ENCODE data around the gene ARRDC4.

The ARRDC4 gene, protein sequence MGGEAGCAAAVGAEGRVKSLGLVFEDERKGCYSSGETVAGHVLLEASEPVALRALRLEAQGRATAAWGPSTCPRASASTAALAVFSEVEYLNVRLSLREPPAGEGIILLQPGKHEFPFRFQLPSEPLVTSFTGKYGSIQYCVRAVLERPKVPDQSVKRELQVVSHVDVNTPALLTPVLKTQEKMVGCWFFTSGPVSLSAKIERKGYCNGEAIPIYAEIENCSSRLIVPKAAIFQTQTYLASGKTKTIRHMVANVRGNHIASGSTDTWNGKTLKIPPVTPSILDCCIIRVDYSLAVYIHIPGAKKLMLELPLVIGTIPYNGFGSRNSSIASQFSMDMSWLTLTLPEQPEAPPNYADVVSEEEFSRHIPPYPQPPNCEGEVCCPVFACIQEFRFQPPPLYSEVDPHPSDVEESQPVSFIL

DNA sequence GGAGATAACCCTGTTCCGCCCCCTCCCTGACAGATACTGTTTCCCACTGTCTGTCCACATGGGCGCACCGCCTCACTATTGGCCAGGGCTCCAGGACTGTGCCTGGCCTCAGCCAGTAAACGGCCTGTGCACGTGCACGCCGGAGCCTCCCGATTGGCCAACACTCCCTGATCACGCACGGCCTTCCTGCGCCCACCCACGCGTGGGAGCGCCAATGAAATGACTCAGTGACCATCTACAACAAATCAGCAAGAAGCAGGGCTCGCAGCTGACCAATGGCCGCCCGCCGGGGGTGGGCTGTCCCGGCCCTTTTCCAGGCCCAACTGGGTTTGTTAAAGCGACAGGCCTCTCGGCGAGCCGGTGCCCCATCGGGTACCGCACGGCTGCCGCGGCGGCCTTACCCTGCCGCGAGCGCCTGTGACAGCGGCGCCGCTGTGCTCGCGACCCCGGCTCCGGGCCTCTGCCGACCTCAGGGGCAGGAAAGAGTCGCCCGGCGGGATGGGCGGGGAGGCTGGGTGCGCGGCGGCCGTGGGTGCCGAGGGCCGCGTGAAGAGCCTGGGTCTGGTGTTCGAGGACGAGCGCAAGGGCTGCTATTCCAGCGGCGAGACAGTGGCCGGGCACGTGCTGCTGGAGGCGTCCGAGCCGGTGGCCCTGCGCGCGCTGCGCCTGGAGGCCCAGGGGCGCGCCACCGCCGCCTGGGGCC is at the start of gene ARRDC4:
Gene ARRDC4, plus strand, starts transcription at position 340 of the 703 bp plus-strand sequence. Its CDS starts 159 bp downstream, at position 499.
- in situ Hi-C loops (cut with MboI; ENCODE audit: low sequenced_read_pairs), result no loop called here

DNA sequence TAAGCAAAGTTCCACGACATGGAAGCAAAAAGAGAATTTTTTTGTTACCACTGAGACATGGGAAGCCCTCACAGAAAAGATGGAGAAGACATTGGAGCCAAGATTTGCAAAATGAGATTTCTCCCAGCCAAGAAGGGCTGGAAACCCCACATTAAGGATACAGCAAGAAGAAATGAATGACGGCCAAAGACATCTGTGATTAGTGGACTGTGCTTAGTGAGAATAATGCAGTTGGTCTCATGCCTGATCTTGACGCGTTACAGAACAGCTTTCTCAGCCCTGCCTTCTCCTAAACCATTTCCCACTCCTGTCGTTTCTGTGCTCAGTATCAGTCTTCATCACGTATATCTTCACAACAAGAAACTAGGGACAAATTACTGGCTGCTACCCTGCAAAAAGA is 45.8 kb upstream of the ARRDC4 start:
- in situ Hi-C loops (cut with MboI; ENCODE audit: low sequenced_read_pairs), result loop anchor here (25.0 kb wide), 1 partner anchor 173 kb away; no protein-coding TSS in a partner anchor

DNA sequence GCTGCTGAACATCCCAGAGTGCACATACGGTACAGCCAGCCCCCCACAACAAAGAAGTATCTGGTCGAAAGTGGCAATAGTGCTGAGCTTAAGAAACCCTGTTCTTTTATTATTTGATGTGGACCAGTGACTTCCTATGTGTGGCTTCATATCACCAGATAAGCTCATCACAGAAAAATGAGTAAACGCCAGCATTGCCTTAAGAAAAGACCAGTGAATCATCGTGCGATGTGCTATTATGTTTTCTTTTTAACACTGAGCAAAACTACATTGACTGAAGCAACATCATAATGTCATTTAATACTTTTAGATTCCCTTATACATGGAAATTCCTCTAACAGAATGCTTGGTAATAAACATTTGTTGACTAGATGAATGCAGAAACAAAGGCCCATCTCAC is 45.2 kb upstream of the ARRDC4 start:
- in situ Hi-C loops (cut with MboI; ENCODE audit: low sequenced_read_pairs), result loop anchor here (25.0 kb wide), 1 partner anchor 172 kb away; no protein-coding TSS in a partner anchor

DNA sequence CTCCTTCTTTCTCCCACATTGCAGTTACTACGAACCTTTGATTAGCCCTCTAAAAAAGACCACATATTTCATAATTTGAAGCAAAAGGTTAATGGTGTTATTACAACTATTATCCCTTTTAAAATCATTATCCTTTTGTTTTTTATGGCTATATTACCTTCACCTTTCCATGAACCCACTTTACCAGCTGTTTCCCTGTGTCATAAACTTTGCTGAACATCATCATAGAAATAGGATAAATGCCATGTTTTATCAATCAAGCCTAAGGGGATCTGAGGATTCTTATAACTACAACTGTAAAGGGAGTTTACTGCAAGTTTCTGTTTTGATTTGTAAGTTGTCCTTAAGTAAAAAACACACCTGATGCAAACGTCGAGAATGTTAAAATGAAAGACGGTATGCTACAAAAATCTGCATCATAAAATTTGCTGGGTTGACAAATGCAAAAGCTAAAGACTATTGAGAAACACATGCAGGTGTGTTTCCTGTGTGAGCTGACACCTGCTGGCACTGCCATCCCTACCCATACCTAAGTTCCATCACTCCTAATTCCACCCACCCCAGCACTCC is 39.1 kb upstream of the ARRDC4 start:
- in situ Hi-C loops (cut with MboI; ENCODE audit: low sequenced_read_pairs), result loop anchor here (25.0 kb wide), 1 partner anchor 166 kb away; no protein-coding TSS in a partner anchor

DNA sequence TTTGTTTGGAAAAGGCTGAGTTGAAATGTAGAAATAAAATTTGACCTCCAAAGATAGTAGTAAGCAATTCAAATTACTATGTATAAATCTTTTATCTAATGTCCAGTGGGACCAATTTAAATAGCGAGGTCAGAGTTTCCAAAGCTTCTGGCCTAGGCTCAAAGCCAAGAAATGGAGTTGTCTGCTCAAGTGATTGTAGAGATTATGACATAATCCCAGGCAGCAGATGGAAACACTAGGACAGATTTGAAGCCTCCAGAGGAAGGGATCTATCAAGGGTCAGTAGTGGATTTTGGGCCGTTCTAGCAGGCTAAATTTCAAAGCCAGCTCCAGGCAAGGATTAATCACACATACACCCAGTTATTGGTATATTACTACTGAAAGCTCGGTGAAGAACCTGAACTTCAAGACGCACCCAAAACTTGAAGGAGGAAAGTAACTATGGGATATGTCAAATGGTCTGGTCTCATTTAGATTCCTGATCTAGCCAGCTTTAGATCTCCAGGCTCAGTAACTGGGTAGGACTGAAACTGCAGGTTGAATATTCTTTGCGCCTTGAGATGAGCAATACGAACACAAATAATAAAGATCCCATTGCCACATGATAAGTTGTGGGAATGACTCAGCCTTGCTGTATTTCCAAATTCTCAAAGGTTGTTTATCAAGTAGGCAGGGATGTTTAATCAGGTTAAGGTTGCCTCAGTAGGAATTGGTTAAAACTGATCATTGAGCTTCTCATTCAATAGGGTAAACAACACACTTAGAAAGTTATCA is 30.9 kb upstream of the ARRDC4 start:
- in situ Hi-C loops (cut with MboI; ENCODE audit: low sequenced_read_pairs), result no loop called here

DNA sequence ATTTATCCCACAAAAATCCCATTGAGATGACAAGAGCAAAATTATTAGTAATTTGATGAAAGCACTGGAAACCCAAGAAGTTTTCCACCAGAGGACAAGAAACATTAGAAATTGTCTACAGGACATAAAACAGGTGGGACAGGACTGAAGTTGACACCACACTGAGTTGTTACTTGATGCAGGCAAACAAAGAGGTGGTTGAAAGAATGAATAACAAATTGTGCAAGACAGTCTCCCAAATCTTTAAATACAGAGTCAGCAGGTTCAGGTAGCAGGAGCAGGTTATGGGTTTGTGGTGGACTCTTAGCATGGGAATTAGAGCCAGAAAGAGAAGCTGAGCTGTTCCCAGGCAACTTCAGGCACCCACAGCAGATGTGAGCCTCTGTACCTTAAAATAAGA is 30.3 kb upstream of the ARRDC4 start:
- in situ Hi-C loops (cut with MboI; ENCODE audit: low sequenced_read_pairs), result no loop called here

DNA sequence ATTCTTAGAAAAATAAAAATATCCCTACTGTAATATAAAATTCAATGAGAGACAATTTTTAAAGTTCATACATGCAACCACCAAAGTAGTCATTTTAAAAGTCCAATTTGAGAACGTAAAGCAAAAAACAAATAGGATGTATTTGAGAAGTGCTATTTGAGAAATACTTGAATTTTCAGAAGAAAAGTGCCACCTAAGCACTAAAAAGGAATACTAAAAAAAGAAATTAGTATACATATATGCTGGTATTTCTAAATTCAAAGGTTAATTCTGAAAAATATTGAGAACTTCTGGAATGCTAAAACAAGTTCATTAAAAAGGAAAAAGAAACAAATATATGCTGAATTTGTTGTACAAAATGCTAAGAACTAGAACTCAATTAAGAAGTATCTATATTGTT is 29.2 kb upstream of the ARRDC4 start:
- in situ Hi-C loops (cut with MboI; ENCODE audit: low sequenced_read_pairs), result no loop called here

DNA sequence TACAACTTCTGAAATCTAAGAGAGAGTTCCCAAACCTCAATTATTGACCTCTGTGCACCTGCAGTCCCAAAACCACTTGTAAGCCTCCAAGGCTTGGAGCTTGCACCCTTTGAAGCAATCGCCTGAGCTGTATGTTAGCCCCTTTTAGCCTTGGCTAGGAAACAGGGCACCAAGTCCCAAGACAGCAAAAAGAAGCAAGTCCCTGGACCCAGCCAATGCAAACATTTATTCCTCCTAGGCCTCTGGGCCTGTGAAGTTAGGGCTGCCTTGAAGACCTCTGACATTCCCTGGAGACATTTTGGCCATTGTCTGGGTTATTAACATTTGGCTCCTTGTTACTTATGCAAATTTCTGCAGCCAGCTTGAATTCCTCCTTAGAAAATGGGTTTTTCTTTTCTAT is 26.9 kb upstream of the ARRDC4 start:
- in situ Hi-C loops (cut with MboI; ENCODE audit: low sequenced_read_pairs), result no loop called here

DNA sequence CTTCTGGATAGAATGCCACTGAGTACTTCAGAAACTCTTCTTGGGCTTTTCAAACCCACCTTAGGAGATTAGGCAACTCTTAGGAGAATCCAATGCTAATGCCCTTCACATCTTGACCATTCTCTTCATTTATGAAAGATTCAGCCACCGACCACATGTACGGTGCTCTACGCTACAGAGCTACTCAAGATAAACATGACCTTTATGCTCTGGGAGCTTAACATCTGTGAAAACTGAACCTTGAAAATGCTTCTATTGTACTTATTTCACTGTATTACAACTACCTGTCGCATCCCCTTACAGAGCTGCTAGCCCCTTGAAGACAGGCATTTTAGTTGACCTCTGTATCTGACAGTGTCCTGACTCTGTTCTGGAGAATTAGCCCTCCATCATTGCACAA is 19.5 kb upstream of the ARRDC4 start:
- in situ Hi-C loops (cut with MboI; ENCODE audit: low sequenced_read_pairs), result no loop called here

DNA sequence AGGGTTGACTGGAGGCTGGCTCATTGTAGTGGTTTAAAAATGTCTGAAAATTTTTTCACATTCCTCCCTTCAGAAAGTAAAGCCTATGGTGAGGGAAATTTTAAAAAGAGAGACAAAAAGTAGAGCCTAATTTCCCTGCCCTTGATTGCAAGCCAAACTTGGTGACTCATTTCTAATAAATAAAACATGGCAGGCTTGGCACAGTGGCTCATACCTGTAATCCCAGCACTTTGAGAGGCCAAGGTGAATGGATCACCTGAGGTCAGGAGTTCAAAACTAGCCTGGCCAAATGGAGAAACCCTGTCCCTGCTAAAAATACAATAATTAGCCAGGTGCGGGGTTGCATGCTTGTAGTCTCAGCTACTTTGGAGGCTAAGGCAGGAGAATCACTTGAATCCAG is 18.9 kb upstream of the ARRDC4 start:
- in situ Hi-C loops (cut with MboI; ENCODE audit: low sequenced_read_pairs), result no loop called here

DNA sequence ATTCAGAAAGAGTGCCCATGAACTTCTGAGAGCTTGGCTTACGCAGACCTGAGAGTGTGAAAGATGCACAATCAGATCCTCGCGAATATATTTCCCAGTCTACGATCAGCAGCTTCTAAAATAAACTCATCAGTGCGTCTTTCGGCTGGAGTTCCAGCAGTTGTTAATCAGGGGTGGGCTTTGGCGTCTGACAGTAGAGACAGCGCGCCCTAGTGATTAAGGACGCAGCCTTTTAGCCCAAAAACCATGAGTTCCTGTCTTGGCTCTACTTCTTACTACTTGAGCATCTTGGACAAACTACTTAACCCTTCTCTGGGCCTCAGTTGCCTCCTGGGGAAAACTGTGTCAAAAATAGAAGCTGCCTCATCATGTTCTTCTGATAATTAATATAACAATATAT is 15.8 kb upstream of the ARRDC4 start:
- in situ Hi-C loops (cut with MboI; ENCODE audit: low sequenced_read_pairs), result no loop called here

DNA sequence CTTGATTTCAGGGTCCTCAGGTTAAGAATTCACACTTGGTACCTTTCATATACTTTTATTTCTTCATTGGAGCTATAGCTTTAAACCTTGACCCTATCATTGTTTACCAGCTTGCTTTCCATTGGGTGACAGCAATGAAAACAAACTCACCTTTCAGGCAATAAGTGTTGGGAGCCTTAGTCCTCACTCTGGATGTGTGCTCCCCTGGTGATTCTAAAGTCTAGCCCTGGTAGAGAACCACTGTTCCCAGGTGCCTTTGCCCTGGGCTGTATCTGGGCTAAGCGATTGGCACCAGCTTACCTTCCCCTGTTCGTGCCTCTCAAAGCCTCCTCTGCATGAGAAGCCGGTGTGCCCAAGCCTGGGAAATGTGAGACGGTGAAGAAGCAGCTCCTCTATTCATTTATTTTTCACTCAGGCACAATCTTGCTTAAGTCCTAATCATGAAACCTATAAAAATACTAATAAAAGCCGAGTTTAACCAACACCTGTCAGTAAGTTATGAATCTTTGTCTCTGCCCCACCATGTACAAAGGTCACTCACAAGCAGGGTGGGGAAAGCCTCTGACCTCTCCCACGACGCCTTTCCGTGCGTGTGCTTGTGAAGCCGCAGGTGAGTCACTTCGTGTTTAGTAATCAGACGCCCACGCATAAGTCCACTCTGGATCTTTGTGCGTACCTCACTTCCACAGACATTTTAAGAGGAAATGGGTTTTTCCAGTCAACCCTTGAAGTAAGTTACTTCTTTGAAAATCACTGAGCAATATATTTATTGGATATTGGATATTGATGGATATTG is 12.8 kb upstream of the ARRDC4 start:
- in situ Hi-C loops (cut with MboI; ENCODE audit: low sequenced_read_pairs), result no loop called here

DNA sequence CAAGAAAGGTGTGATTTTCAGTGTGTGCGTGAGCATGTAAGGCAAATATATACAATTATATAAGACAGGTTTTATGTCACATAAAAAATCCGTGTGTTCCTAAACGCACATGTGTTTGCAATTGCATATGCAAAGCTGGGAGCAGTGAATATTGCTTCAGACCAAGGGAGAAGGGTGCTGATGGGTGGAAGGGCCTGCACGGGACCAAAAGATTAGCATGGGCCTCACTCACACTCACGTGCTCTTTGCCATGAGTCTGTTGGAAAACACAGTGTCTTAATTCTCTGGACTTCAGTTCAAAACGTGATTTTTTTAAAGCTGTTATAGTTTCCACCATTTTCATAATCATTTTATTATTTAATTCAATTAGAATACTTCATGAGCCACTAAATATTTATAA is 7.2 kb upstream of the ARRDC4 start:
- in situ Hi-C loops (cut with MboI; ENCODE audit: low sequenced_read_pairs), result no loop called here

DNA sequence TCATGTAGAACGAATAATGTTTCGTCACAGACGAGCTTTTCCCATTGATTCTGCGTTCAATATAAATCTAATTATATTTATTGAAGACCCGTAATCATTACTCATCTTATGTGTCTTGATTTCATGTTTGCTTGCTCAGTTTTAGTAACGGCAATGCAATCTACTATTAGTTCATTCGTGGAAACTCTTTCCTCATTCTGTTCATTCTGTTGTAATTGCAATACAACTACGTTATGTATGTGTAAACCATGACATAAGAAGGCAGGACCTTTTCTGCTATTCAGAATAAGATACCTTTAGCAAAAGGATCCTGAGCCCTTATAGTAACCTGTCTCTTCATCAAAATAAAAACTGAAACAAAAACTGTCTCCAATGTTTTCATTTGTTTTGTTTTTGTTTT is 6.8 kb upstream of the ARRDC4 start:
- in situ Hi-C loops (cut with MboI; ENCODE audit: low sequenced_read_pairs), result no loop called here

DNA sequence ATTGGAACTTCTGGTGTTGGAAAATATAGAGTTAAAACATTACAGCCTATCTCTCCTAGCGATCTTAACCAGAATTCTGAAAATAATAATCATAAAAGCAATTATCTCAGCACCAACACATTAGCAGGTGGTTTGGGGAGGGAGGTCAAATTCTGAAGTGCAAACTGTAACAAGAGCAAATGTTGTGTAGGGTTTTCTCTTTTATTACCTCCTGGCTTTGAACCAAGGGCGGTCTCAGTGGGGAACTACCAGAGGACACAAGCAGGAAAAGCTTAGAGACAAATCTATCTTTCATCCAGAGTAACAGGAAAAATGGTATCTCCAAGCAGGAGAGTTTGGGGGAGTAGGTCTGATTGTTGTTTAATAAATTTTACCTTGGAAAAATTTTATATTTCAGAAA is 5.5 kb upstream of the ARRDC4 start:
- in situ Hi-C loops (cut with MboI; ENCODE audit: low sequenced_read_pairs), result no loop called here

DNA sequence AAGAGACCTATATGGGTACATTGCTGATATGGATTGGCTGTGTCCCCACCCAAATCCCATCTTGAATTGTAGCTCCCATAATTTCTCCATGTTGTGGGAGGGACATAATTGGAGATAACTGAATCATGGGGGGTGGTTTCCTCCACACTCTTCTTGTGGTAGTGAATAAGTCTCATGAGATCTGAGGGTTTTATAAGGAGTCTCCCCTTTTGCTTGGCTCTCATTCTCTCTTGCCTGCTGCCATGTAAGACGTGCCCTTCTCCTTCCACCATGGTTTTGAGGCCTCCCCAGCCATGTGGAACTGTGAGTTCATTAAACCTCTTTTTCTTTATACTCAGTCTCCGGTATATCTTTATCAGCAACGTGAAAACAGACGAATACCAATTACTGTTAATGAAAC is 5.0 kb upstream of the ARRDC4 start:
- in situ Hi-C loops (cut with MboI; ENCODE audit: low sequenced_read_pairs), result no loop called here

DNA sequence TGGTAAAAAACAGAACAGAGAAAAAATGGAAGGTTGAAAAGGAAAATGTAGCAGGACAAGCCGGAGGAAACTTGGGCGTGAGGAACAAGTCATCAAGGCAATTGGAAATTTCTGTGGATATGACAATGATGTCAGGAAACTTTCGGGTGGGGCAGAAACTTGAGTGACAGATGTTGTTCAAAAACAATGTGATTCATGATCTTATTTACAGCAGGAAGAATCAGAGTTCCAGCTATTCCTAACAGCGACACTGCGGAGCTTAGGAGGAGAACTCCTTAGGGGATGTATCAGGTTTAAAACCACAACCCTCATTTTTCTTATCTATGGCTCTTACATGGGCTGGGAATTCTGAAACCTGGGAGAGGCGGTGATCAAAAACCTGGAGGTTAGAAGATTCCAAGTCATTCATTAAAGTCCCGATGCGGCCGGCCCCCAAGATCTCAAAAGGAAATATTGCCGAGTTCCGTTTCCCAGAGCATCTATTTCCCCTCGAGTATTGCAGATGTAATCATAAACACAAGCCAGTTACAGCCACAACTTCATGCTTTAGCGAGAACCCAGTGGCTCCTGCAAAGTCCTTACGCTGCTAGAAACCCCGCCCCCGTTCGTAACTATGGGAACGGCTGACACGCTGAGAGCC is 659 bp upstream of the ARRDC4 start:
- in situ Hi-C loops (cut with MboI; ENCODE audit: low sequenced_read_pairs), result no loop called here

DNA sequence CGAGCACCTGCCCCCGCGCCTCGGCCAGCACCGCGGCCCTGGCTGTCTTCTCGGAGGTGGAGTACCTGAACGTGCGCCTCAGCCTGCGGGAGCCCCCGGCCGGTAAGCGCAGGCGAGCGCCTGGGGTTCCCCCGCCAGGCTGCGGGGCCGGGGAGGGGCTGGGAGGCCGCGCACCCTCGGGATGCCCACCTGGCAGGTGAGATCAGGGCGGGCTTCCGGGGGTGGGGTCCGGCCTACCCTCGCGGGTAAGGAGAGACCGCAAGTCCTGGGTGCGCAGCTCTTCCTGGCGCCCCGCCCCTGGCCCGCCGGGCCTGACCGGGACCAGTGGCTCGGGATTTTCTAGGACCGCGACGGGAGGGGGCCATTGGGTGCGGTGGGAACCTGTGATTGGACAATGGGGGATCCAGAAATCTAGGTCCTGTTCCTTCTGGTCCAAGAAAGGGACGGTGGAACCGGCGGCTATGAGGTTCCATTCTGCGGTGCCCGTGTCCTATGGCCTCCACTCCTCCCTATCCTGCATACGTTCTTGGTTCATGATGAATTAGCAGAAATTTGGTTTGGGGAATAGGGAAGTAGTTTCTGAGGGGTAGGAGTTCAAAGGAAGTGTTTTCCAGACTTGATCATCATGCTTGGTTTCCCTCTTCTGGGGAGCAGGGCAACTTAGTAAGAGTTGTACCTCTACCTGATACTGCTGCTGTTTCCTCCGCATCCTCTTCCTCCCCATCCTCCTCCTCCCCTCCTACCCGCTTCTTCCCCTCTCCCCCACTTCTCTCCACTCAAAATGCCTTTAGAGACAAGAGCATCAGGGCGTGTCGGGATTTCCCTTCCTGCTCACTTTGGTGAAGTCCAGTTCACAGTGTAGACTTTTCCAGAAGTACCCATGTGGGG is 808 bp downstream of the ARRDC4 start:
- in situ Hi-C loops (cut with MboI; ENCODE audit: low sequenced_read_pairs), result no loop called here

DNA sequence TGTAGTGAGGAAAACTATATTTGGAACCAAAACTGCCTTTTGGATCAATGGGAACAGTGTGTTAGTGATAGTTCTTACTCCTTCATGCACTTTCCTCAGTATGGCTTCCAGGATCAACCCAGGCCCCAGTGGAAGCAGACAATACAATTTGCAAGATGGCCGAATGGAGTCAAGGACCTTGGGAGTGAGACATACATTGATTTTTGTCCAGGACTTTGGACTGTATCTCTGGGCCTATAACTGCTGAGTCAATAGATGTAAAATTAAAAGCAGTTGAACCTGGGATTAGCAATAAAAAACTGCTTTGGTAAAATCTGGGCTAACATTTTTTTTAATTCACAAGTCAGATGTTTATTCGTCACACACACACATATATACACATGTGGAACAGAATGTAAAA is 1.8 kb downstream of the ARRDC4 start:
- in situ Hi-C loops (cut with MboI; ENCODE audit: low sequenced_read_pairs), result no loop called here
